Endometrial microvascular endothelial cells (primary cell): Measurements from ENCODE around the gene RSPH6A. TPM values are rescaled to one million over a fixed set of nuclear protein-coding genes. Genes with fewer than 3 reads are reported as not detected.
"Not testable (repeated sequence)": the region's sequence is repeated elsewhere in the genome, so short reads cannot be mapped to it uniquely, and the experiment has no call there.

Experiments used
- in situ Hi-C: cut with HindIII; loops from 2 replicates; pipeline ENCODE4 v1.10.0; 2017; ENCODE audit warnings: low sequenced_read_pairs, low pct_unique_long_range_greater_than_20kb; ENCODE audit errors: inconsistent ontology term
- total RNA-seq: library from RNA; depleted of rRNA; stranded (reverse); fragments of >200 nt; gene quantifications from one replicate; pipeline ENCODE4 v1.2.3, GENCODE V29; 2015; ENCODE audit errors: inconsistent ontology term

RSPH6A gene
- total RNA-seq, 1 donor from 2014 or later: not detected

GRCh38 chr19:45751483-45751882 lies 63.6 kb downstream of the RSPH6A start:
- in situ Hi-C loops: not testable (repeated sequence)

GRCh38 chr19:45747513-45747912 lies 67.6 kb downstream of the RSPH6A start:
- in situ Hi-C loops: no loop called here

GRCh38 chr19:45746866-45747265 lies 68.2 kb downstream of the RSPH6A start:
- in situ Hi-C loops: no loop called here

Other genes starting within 250 kb of the RSPH6A start
- 10.6 TPM for gene OPA3, start 230.5 kb downstream of the RSPH6A start, total RNA-seq
- gene GPR4, start 213.1 kb downstream of the RSPH6A start, total RNA-seq: 42.0 TPM
- 24.0 TPM for gene EML2, start 175.9 kb downstream of the RSPH6A start, total RNA-seq
- gene GIPR, start 147.1 kb downstream of the RSPH6A start, total RNA-seq: not detected
- gene SNRPD2, start 123.4 kb downstream of the RSPH6A start, total RNA-seq: 239 TPM
- gene QPCTL, start 122.6 kb downstream of the RSPH6A start, total RNA-seq: 21.3 TPM
- 10.7 TPM for gene FBXO46, start 84.4 kb downstream of the RSPH6A start, total RNA-seq
- not detected for gene MEIOSIN, start 81.9 kb downstream of the RSPH6A start, total RNA-seq
- gene SIX5, start 46.1 kb downstream of the RSPH6A start, total RNA-seq: 6.8 TPM
- gene DMPK, start 32.8 kb downstream of the RSPH6A start, total RNA-seq: 8.6 TPM
- gene DMWD, start 22.5 kb downstream of the RSPH6A start, total RNA-seq: 40.3 TPM
- gene SYMPK, start 47.8 kb upstream of the RSPH6A start, total RNA-seq: 44.8 TPM
- gene FOXA3, start 49.0 kb upstream of the RSPH6A start, total RNA-seq: not detected
- gene IRF2BP1, start 70.8 kb upstream of the RSPH6A start, total RNA-seq: 13.6 TPM
- gene MYPOP, start 87.3 kb upstream of the RSPH6A start, total RNA-seq: 0.84 TPM
- gene NANOS2, start 99.5 kb upstream of the RSPH6A start, total RNA-seq: not detected
- gene NOVA2, start 158.6 kb upstream of the RSPH6A start, total RNA-seq: 8.8 TPM
- 4.9 TPM for gene CCDC61, start 180.2 kb upstream of the RSPH6A start, total RNA-seq
- not detected for gene PGLYRP1, start 207.7 kb upstream of the RSPH6A start, total RNA-seq
- gene IGFL4, start 225.7 kb upstream of the RSPH6A start, total RNA-seq: not detected